ENCODE results near the gene FXYD3.

Gene FXYD3

GRCh38 chr19:35106291-35106583 is 9.4 kb upstream of the FXYD3 start:
- DNase-seq (ENCODE audit: low spot score): no peak

GRCh38 chr19:35106898-35107541 is 8.6 kb upstream of the FXYD3 start:
- peak; percentile 51 for DNase-seq (ENCODE audit: low spot score)

- peak; percentile 98 for DNase-seq (ENCODE audit: low spot score)
These were observed 8.1 kb upstream of the FXYD3 start for GRCh38 chr19:35107545-35107944.

- no peak for DNase-seq (ENCODE audit: low spot score)
These were observed 6.9 kb upstream of the FXYD3 start for GRCh38 chr19:35108730-35109129.

- no peak for DNase-seq (ENCODE audit: low spot score)
These were observed 6.1 kb upstream of the FXYD3 start for GRCh38 chr19:35109395-35110112.

GRCh38 chr19:35110974-35111373 is 4.6 kb upstream of the FXYD3 start:
- no peak for DNase-seq (ENCODE audit: low spot score)

- no peak for DNase-seq (ENCODE audit: low spot score)
These were observed 2.5 kb upstream of the FXYD3 start for GRCh38 chr19:35112995-35113688.

GRCh38 chr19:35114353-35115176 is 1.1 kb upstream of the FXYD3 start:
- DNase-seq (ENCODE audit: low spot score): peak; percentile 82

- DNase-seq (ENCODE audit: low spot score): no peak
These were observed 614 bp downstream of the FXYD3 start for GRCh38 chr19:35116072-35116801.

GRCh38 chr19:35117116-35117515 is 1.5 kb downstream of the FXYD3 start:
- no peak for DNase-seq (ENCODE audit: low spot score)

- DNase-seq (ENCODE audit: low spot score): no peak
These were observed 2.2 kb downstream of the FXYD3 start for GRCh38 chr19:35117799-35118198.

- DNase-seq (ENCODE audit: low spot score): no peak
These were observed 2.8 kb downstream of the FXYD3 start for GRCh38 chr19:35118268-35119020.

GRCh38 chr19:35119091-35119490 is 3.5 kb downstream of the FXYD3 start:
- no peak for DNase-seq (ENCODE audit: low spot score)

- DNase-seq (ENCODE audit: low spot score): no peak
These were observed 4.0 kb downstream of the FXYD3 start for GRCh38 chr19:35119578-35120155.

GRCh38 chr19:35120492-35120891 is 4.9 kb downstream of the FXYD3 start:
- peak; percentile 85 for DNase-seq (ENCODE audit: low spot score)

- no peak for DNase-seq (ENCODE audit: low spot score)
These were observed 5.3 kb downstream of the FXYD3 start for GRCh38 chr19:35120898-35121297.

GRCh38 chr19:35122687-35123551 is 7.3 kb downstream of the FXYD3 start:
- DNase-seq (ENCODE audit: low spot score): no peak

- DNase-seq (ENCODE audit: low spot score): no peak
These were observed 8.0 kb downstream of the FXYD3 start for GRCh38 chr19:35123573-35123972.
